D341Med (cell line): ENCODE results near the gene RPUSD2.

ENCODE experiments used
- DNase-seq: peaks from one replicate; pipeline ENCODE4 v3.0.0; 2012; ENCODE audit warnings: low spot score

RPUSD2 gene

GRCh38 chr15:40623361-40623760, 54.3 kb downstream of the RPUSD2 start:
- DNase-seq: no peak
